ENCODE results near the gene TEX50.
"Not testable (repeated sequence)": the region's sequence is repeated elsewhere in the genome, so short reads cannot be mapped to it uniquely, and the experiment has no call there.

Gene TEX50, protein sequence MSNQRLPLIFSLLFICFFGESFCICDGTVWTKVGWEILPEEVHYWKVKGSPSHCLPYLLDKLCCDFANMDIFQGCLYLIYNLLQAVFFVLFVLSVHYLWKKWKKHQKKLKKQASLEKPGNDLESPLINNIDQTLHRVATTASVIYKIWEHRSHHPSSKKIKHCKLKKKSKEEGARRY

DNA sequence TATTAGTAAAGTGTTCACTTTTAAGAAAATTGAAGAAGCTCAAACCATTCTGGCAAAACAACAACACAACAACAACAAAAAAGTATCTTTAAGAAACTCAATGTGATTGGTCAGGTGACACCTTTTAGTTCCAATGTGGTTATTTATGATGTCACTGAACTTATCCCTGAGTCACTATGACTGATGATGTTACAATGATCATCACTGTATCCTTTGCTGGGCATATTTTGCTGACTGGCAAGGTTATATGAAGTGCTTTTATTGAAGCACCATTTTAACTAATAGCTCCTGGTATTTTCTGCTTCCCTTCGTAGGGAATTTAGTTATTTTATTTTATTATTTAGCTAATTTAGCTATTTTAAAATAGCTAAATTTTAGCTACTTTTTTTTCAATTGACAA is at the start of gene TEX50:
Gene TEX50, plus strand, starts transcription at position 223 of the 400 bp plus-strand sequence. CDS start 184 bp downstream, outside the sequence.
- H3K4me3 ChIP-seq (ENCODE audit: low read length), result no peak within 1 kb of the TSS
- peaks cover 12% of the 10 kb centered on the region for H3K9me3 ChIP-seq (ENCODE audit: control insufficient read depth, low read depth, low read length)
- no peaks in the 10 kb centered on the region for H3K4me1 ChIP-seq (ENCODE audit: control insufficient read depth, low read depth, low read length)
- no peak within 1 kb of the TSS for H3K9ac ChIP-seq (ENCODE audit: low read length)
- no peaks in the 10 kb centered on the region for H3K27me3 ChIP-seq (ENCODE audit: control insufficient read depth, insufficient read depth, low read length)
- no peak within 1 kb of the TSS for H3K27ac ChIP-seq (ENCODE audit: low read length)
- no peaks in the 10 kb centered on the region for H3K36me3 ChIP-seq (ENCODE audit: control insufficient read depth, low read depth, low read length)

DNA sequence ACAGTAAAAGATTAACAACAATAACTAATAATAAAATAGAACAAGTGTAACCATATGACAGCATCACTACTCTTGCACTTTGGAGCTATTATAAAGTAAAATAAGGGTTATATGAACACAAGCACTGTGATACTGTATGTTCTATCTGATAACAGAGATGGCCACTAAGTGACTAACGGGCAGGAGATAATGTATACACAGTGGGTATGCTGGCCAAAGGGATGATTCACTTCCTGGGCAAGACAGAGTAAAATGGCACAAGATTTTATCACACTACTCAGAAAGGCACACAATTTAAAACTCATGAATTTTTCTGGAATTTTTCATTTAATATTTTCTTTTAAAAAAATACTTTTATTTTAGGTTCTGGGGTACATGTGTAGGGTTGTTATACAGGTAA is 44.6 kb upstream of the TEX50 start:
- no peaks in the 10 kb centered on the region for H3K36me3 ChIP-seq (ENCODE audit: control insufficient read depth, low read depth, low read length)
- H3K4me3 ChIP-seq (ENCODE audit: low read length), result no peak overlapping the region
- no peaks in the 10 kb centered on the region for H3K4me1 ChIP-seq (ENCODE audit: control insufficient read depth, low read depth, low read length)
- no peaks in the 10 kb centered on the region for H3K9me3 ChIP-seq (ENCODE audit: control insufficient read depth, low read depth, low read length)
- H3K9ac ChIP-seq (ENCODE audit: low read length), result no peak overlapping the region
- H3K27me3 ChIP-seq (ENCODE audit: control insufficient read depth, insufficient read depth, low read length), result no peaks in the 10 kb centered on the region
- H3K27ac ChIP-seq (ENCODE audit: low read length), result no peak overlapping the region

DNA sequence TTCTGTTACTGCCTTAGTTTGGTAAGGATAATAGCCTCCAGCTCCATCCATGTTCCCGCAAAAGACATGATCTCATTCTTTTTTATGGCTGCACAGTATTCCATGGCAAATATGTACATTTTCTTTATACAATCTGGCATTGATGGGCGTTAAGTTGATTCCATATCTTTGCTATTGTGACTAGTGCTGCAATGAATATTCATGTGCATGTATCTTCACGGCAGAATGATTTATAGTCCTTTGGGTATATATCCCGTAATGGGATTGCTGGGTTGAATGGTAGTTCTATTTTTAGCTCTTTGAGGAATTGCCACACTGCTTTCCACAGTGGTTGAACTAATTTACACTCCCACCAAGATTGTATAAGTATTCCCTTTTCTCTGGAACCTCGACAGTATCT is 44.0 kb upstream of the TEX50 start:
- not testable (repeated sequence) for H3K9ac ChIP-seq (ENCODE audit: low read length); H3K36me3 ChIP-seq (ENCODE audit: control insufficient read depth, low read depth, low read length); H3K4me3 ChIP-seq (ENCODE audit: low read length); H3K27me3 ChIP-seq (ENCODE audit: control insufficient read depth, insufficient read depth, low read length); H3K9me3 ChIP-seq (ENCODE audit: control insufficient read depth, low read depth, low read length); H3K27ac ChIP-seq (ENCODE audit: low read length); H3K4me1 ChIP-seq (ENCODE audit: control insufficient read depth, low read depth, low read length)

DNA sequence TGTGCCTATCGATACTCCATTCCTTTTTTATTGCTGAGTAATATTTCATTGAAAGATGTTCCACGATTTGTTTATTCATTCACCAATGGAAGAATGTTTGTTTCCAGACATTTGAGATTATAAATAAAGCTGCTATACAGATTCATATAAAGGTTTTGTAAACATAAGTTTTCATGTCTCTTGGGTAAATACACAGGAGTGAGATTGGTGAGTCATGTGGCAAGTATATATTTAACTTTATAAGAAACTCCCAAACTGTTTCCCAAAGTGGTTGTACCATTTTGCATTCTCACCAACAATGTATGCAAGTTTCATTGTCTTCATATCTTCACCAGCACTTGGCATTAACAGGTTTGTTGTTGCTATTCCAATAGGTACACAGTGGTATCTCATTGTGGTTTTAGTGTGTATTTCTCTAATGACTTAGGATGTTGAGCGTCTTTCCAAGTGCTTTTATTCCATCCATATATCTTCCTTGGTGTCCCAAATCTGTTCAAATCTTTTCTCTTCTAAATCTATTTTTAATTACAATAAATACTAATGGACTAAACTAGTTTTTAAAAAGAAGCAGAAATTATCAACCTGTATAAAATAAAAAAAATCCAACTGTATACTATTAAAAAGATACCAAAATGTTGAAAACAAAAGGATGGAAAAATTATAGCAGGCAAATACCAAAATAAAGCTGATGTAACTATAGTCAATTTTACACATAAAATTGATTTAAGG is 38.9 kb upstream of the TEX50 start:
- Histone ChIP-seq H3K4me3 (ENCODE audit: low read length) (no peak overlapping the region), H3K27ac (ENCODE audit: low read length) (no peak overlapping the region), H3K9ac (ENCODE audit: low read length) (no peak overlapping the region), H3K36me3 (ENCODE audit: control insufficient read depth, low read depth, low read length) (no peaks in the 10 kb centered on the region), H3K9me3 (ENCODE audit: control insufficient read depth, low read depth, low read length) (no peaks in the 10 kb centered on the region), H3K4me1 (ENCODE audit: control insufficient read depth, low read depth, low read length) (no peaks in the 10 kb centered on the region), H3K27me3 (ENCODE audit: control insufficient read depth, insufficient read depth, low read length) (no peaks in the 10 kb centered on the region)

GRCh38 chr1:173601588-173601987 is 33.5 kb upstream of the TEX50 start:
- no peak overlapping the region for H3K27ac ChIP-seq (ENCODE audit: low read length)
- no peak overlapping the region for H3K9ac ChIP-seq (ENCODE audit: low read length)
- H3K36me3 ChIP-seq (ENCODE audit: control insufficient read depth, low read depth, low read length), result no peaks in the 10 kb centered on the region
- H3K4me3 ChIP-seq (ENCODE audit: low read length), result no peak overlapping the region
- no peaks in the 10 kb centered on the region for H3K9me3 ChIP-seq (ENCODE audit: control insufficient read depth, low read depth, low read length)
- no peaks in the 10 kb centered on the region for H3K27me3 ChIP-seq (ENCODE audit: control insufficient read depth, insufficient read depth, low read length)
- H3K4me1 ChIP-seq (ENCODE audit: control insufficient read depth, low read depth, low read length), result no peaks in the 10 kb centered on the region

DNA sequence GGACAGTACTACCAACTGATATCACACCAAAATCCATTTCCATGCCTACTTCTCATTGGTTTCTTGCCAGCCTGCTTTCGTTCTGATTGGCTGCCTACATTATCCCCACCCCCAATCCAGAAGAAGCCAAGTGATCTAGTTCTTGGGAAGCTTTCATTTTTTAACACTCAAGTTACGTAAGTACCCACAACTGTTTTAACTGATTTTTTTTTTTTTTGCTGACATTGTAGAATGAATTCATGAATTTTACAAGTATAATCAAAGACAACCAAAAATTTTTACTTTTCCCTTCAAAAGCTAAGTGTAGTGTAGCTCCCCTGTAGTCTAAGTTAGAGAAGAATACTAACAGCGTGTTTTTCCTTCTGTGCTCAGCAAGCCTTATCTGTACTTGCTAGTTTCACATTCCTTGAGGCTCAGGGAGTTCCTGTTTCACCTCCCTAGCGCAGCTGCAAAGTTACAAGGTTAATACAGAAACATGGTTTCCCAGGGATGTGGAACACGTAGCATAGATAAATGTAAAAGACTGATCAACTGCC is 32.0 kb upstream of the TEX50 start, which contains the start of gene SLC9C2:
Gene SLC9C2, minus strand, starts transcription at position 17 of the 536 bp plus-strand sequence. CDS start 1,296 bp downstream, outside the sequence.
- Histone ChIP-seq H3K27me3 (ENCODE audit: control insufficient read depth, insufficient read depth, low read length) (no peaks in the 10 kb centered on the region), H3K4me1 (ENCODE audit: control insufficient read depth, low read depth, low read length) (no peaks in the 10 kb centered on the region), H3K4me3 (ENCODE audit: low read length) (no peak within 1 kb of the TSS), H3K27ac (ENCODE audit: low read length) (no peak within 1 kb of the TSS), H3K9ac (ENCODE audit: low read length) (no peak within 1 kb of the TSS), H3K36me3 (ENCODE audit: control insufficient read depth, low read depth, low read length) (no peaks in the 10 kb centered on the region), H3K9me3 (ENCODE audit: control insufficient read depth, low read depth, low read length) (no peaks in the 10 kb centered on the region)

DNA sequence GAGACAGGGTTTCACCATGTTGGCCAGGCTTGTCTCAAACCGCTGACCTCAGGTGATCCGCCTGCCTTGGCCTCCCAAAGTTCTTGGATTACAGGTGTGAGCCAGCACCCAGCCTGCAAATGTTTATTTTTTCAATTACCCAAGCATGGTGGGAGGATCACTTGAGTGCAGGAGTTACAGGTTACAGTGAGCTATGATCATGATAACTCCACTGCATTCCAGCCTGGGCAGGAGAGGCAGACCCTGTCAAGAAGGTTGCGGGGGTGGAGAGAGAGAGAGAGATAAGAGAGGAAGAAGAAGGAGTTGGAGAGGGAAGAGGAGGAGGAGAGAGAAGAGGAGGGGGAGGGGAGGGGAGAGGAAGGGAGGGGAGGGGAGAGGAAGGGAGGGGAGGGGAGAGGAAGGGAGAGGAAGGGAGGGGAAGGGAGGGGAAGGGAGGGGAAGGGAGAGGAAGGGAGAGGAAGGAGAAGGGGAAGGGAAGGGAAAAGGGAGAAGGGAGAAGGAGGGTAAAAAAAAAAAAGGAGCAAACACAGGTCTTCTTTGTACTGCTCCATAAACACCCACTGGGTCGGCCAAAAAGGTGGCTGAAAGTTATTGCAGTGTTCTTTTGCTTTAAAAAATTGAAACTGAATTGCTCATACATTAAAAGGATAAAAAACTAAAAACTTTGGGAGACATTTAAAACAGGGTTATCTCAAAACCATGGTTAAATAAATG is 26.5 kb upstream of the TEX50 start:
- no peaks in the 10 kb centered on the region for H3K4me1 ChIP-seq (ENCODE audit: control insufficient read depth, low read depth, low read length)
- H3K9ac ChIP-seq (ENCODE audit: low read length), result no peak overlapping the region
- no peak overlapping the region for H3K27ac ChIP-seq (ENCODE audit: low read length)
- H3K27me3 ChIP-seq (ENCODE audit: control insufficient read depth, insufficient read depth, low read length), result no peaks in the 10 kb centered on the region
- no peaks in the 10 kb centered on the region for H3K36me3 ChIP-seq (ENCODE audit: control insufficient read depth, low read depth, low read length)
- H3K4me3 ChIP-seq (ENCODE audit: low read length), result no peak overlapping the region
- H3K9me3 ChIP-seq (ENCODE audit: control insufficient read depth, low read depth, low read length), result no peaks in the 10 kb centered on the region

DNA sequence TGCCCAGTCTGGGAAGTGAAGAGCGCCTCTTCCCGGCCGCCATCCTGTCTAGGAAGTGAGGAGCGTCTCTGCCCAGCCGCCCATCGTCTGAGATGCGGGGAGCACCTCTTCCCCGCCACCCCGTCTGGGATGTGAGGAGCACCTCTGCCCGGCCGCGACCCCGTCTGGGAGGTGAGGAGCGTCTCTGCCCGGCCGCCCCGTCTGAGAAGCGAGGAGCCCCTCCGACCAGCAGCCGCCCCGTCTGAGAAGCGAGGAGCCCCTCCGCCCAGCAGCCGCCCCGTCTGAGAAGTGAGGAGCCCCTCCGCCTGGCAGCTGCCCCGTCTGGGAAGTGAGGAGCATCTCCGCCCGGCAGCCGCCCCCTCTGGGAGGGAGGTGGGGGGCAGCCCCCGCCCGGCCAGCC is 22.1 kb upstream of the TEX50 start:
- not testable (repeated sequence) for H3K27me3 ChIP-seq (ENCODE audit: control insufficient read depth, insufficient read depth, low read length); H3K9ac ChIP-seq (ENCODE audit: low read length); H3K36me3 ChIP-seq (ENCODE audit: control insufficient read depth, low read depth, low read length); H3K27ac ChIP-seq (ENCODE audit: low read length); H3K4me1 ChIP-seq (ENCODE audit: control insufficient read depth, low read depth, low read length); H3K4me3 ChIP-seq (ENCODE audit: low read length); H3K9me3 ChIP-seq (ENCODE audit: control insufficient read depth, low read depth, low read length)

- H3K27ac ChIP-seq (ENCODE audit: low read length), result no peak overlapping the region
- no peaks in the 10 kb centered on the region for H3K27me3 ChIP-seq (ENCODE audit: control insufficient read depth, insufficient read depth, low read length)
- no peaks in the 10 kb centered on the region for H3K36me3 ChIP-seq (ENCODE audit: control insufficient read depth, low read depth, low read length)
- no peak overlapping the region for H3K4me3 ChIP-seq (ENCODE audit: low read length)
- no peaks in the 10 kb centered on the region for H3K4me1 ChIP-seq (ENCODE audit: control insufficient read depth, low read depth, low read length)
- no peaks in the 10 kb centered on the region for H3K9me3 ChIP-seq (ENCODE audit: control insufficient read depth, low read depth, low read length)
- no peak overlapping the region for H3K9ac ChIP-seq (ENCODE audit: low read length)
These were observed 18.3 kb upstream of the TEX50 start for GRCh38 chr1:173616859-173617258.

DNA sequence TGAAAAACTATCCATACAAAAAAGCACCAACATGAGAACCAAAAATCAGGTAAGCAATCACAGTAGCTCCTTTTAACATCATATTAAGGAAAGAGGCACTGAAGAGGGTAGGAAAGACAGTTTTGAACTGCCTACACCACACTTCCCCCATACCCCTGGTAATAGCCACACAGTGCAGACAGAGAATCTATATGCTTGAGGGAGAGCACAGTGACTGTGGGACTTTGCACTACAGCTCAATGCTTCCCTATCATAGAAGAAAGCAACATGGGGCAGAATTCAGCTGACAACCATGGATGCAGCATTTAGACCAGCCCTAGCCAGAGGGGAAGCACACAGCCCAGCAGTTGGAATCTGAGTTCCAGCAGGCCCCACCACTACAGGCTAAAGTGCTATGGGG is 7.9 kb upstream of the TEX50 start:
- H3K27ac ChIP-seq (ENCODE audit: low read length), result no peak overlapping the region
- H3K4me1 ChIP-seq (ENCODE audit: control insufficient read depth, low read depth, low read length), result no peaks in the 10 kb centered on the region
- no peak overlapping the region for H3K4me3 ChIP-seq (ENCODE audit: low read length)
- no peaks in the 10 kb centered on the region for H3K36me3 ChIP-seq (ENCODE audit: control insufficient read depth, low read depth, low read length)
- no peaks in the 10 kb centered on the region for H3K27me3 ChIP-seq (ENCODE audit: control insufficient read depth, insufficient read depth, low read length)
- H3K9ac ChIP-seq (ENCODE audit: low read length), result no peak overlapping the region
- no peaks in the 10 kb centered on the region for H3K9me3 ChIP-seq (ENCODE audit: control insufficient read depth, low read depth, low read length)

DNA sequence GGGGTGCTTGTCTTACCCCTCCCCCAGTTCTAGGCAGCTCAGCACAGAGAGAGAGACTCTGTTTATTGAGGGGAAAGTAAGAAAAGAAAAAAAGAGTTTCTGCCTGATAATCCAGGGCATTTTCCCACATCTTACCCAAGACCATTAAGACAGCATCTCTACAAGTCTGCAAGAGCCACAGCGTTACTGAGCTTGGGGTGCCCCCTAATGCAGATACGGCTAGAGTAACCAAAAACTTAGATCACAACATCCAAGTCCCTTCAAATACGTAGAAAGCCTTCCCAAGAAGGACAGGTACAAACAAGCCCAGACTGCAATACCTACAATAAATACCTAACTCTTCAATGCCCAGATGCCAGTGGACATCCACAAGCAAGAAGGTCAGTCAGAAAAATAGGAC is 6.2 kb upstream of the TEX50 start:
- Histone ChIP-seq H3K9ac (ENCODE audit: low read length) (no peak overlapping the region), H3K9me3 (ENCODE audit: control insufficient read depth, low read depth, low read length) (no peaks in the 10 kb centered on the region), H3K4me3 (ENCODE audit: low read length) (no peak overlapping the region), H3K36me3 (ENCODE audit: control insufficient read depth, low read depth, low read length) (no peaks in the 10 kb centered on the region), H3K27ac (ENCODE audit: low read length) (no peak overlapping the region), H3K4me1 (ENCODE audit: control insufficient read depth, low read depth, low read length) (no peaks in the 10 kb centered on the region), H3K27me3 (ENCODE audit: control insufficient read depth, insufficient read depth, low read length) (no peaks in the 10 kb centered on the region)

All from iPS-18a (cell line).